Neural cell (in vitro differentiated cells): ENCODE results near the gene ZSWIM5.

Experiments
- CTCF ChIP-seq: fragments of 450-650 bp; IDR thresholded peaks from 2 replicates; pipeline ENCODE4 v1.5.1; 2014; ENCODE audit warnings: antibody characterized with exemption, mild to moderate bottlenecking, moderate library complexity; ENCODE audit not compliant: poor library complexity, severe bottlenecking
- EZH2 ChIP-seq: fragments of 200-600, 300-800 bp; shearing (Covaris generic), sonication (generic); IDR thresholded peaks from 2 replicates; pipeline ENCODE4 v1.6.1; 2014; ENCODE audit warnings: antibody characterized with exemption, low read length, borderline replicate concordance, mild to moderate bottlenecking; ENCODE audit not compliant: insufficient read depth, poor library complexity, severe bottlenecking
- RAD21 ChIP-seq: fragments of 450-650 bp; conservative IDR thresholded peaks from 2 replicates; pipeline ENCODE4 v1.6.1; 2014; ENCODE audit warnings: antibody characterized with exemption, mild to moderate bottlenecking, moderate library complexity
- REST ChIP-seq: IDR thresholded peaks from 2 replicates; pipeline ENCODE4 v1.6.1; 2012; ENCODE audit warnings: borderline replicate concordance
- SMC3 ChIP-seq: fragments of 450-650 bp; conservative IDR thresholded peaks from 2 replicates; pipeline ENCODE4 v1.6.1; 2014; ENCODE audit warnings: antibody characterized with exemption, mild to moderate bottlenecking, moderate library complexity; ENCODE audit not compliant: poor library complexity

GRCh38 chr1:44976252-44976651, 230.2 kb downstream of the ZSWIM5 start:
- TF ChIP-seq REST (no peak), CTCF (no peak), RAD21 (no peak), SMC3 (no peak), EZH2 (no peak)
